Camera-type eye (tissue), 1 donor: ENCODE measurements around the gene TMEFF1. TPM values are rescaled to one million over a fixed set of nuclear protein-coding genes. Genes with fewer than 3 reads are reported as not detected.

Experiments used
- total RNA-seq: library from RNA; depleted of rRNA; stranded (reverse); fragments of >200 nt; gene quantifications from one replicate; pipeline ENCODE4 v1.2.3, GENCODE V29; 2014

The TMEFF1 gene, protein sequence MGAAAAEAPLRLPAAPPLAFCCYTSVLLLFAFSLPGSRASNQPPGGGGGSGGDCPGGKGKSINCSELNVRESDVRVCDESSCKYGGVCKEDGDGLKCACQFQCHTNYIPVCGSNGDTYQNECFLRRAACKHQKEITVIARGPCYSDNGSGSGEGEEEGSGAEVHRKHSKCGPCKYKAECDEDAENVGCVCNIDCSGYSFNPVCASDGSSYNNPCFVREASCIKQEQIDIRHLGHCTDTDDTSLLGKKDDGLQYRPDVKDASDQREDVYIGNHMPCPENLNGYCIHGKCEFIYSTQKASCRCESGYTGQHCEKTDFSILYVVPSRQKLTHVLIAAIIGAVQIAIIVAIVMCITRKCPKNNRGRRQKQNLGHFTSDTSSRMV
- total RNA-seq = 29.2 TPM

DNA sequence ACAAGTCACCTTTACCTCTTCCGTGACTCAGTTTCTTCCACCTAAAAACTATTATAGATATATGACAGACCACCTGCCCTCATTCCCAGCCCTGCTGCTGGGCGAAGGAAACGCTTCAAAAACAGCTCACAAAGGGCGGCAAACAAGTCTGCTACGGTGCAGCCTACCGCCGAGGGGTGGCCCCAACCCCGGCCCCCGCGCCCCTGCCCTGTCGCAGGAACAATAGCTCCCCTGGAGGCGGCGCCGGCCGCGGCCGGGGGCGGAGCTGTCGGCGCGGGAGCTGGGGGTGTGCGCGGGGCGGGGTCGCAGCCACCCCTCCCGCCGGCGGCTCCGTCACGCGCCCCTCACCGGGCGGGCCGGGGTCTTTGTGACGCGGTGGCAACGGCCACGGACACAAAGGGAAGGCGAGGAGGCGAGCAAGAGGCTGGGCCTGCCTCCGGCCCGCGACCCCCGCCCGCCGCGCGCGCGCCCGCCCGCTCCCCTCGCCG is at the start of gene TMEFF1:
TSS of gene TMEFF1 (plus strand) at position 362 of the 488 bp plus-strand sequence. CDS start 396 bp downstream, outside the sequence.

GRCh38 chr9:100426530-100427365 is 46.2 kb upstream of the TMEFF1 start, which contains the start of gene MSANTD3:
Gene MSANTD3, plus strand, starts transcription at chr9:100427143. Its CDS starts 14,796 bp downstream, at chr9:100441939.

GRCh38 chr9:100577776-100578448 is 105.0 kb downstream of the TMEFF1 start, which contains the start of gene CAVIN4:
Gene CAVIN4, plus strand, starts transcription at chr9:100578079. Its CDS starts 65 bp downstream, at chr9:100578144.

Other genes starting within 250 kb of the TMEFF1 start
- 42.6 TPM for gene TEX10, start 120.2 kb upstream of the TMEFF1 start, total RNA-seq
- 41.9 TPM for gene MSANTD3, start 46.0 kb upstream of the TMEFF1 start, total RNA-seq
- 31.4 TPM for gene CAVIN4, start 104.9 kb downstream of the TMEFF1 start, total RNA-seq